ENCODE results near the gene CTNNA2. TPM values are rescaled to one million over a fixed set of nuclear protein-coding genes. Genes with fewer than 3 reads are reported as not detected.

CTNNA2 gene
- total RNA-seq, 1 experiment from 2014 or later, result 2.6 TPM

GRCh38 chr2:79981316-79981715, 468.5 kb downstream of the CTNNA2 start:
- Histone ChIP-seq H3K36me3 (replicated peaks; ENCODE audit: control insufficient read depth, insufficient read depth, low read length) (no peaks in the 10 kb centered on the region), H3K4me3 (ENCODE audit: insufficient read depth, low read depth, low read length) (no peak overlapping the region), H3K27me3 (ENCODE audit: control insufficient read depth, insufficient read depth, low read length) (no peaks in the 10 kb centered on the region)
- DNase-seq, result no peak

GRCh38 chr2:79982445-79982844, 469.6 kb downstream of the CTNNA2 start:
- Histone ChIP-seq H3K27me3 (ENCODE audit: control insufficient read depth, insufficient read depth, low read length) (no peaks in the 10 kb centered on the region), H3K36me3 (replicated peaks; ENCODE audit: control insufficient read depth, insufficient read depth, low read length) (no peaks in the 10 kb centered on the region), H3K4me3 (ENCODE audit: insufficient read depth, low read depth, low read length) (no peak overlapping the region)
- peak; percentile 22 for DNase-seq

GRCh38 chr2:79984476-79984875, 471.6 kb downstream of the CTNNA2 start:
- no peak for DNase-seq

DNA sequence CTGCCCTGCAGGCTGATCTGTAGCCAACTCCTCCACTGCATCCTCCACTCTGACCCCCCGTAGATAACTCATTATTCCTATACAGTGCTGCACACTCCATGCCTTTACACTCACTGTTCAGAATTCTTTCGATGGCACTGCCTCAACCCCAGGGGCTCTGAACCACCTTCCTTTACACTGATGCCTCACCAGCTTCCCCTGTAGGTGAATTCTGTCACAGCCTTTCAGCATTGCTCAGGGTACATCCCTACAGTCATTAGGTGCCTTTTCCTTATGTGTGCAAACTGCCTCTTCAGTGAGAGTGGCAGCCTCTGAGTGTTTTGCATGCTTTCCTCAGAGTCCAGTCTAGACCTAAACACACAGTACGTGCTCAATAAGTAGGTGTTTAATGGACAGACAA, 472.3 kb downstream of the CTNNA2 start:
- Histone ChIP-seq H3K27me3 (ENCODE audit: control insufficient read depth, insufficient read depth, low read length) (no peaks in the 10 kb centered on the region), H3K36me3 (replicated peaks; ENCODE audit: control insufficient read depth, insufficient read depth, low read length) (no peaks in the 10 kb centered on the region), H3K4me3 (ENCODE audit: insufficient read depth, low read depth, low read length) (no peak overlapping the region)
- DNase-seq, result no peak

More at GRCh38 chr2:79984476-79984875, 471.6 kb downstream of the CTNNA2 start:
- Histone ChIP-seq H3K27me3 (ENCODE audit: control insufficient read depth, insufficient read depth, low read length) (no peaks in the 10 kb centered on the region), H3K4me3 (ENCODE audit: insufficient read depth, low read depth, low read length) (no peak overlapping the region), H3K36me3 (replicated peaks; ENCODE audit: control insufficient read depth, insufficient read depth, low read length) (no peaks in the 10 kb centered on the region)

- Histone ChIP-seq H3K27me3 (ENCODE audit: control insufficient read depth, insufficient read depth, low read length) (no peaks in the 10 kb centered on the region), H3K4me3 (ENCODE audit: insufficient read depth, low read depth, low read length) (no peak overlapping the region), H3K36me3 (replicated peaks; ENCODE audit: control insufficient read depth, insufficient read depth, low read length) (no peaks in the 10 kb centered on the region)
- DNase-seq, result no peak
Measured at GRCh38 chr2:79985571-79985970, 472.7 kb downstream of the CTNNA2 start.

DNA sequence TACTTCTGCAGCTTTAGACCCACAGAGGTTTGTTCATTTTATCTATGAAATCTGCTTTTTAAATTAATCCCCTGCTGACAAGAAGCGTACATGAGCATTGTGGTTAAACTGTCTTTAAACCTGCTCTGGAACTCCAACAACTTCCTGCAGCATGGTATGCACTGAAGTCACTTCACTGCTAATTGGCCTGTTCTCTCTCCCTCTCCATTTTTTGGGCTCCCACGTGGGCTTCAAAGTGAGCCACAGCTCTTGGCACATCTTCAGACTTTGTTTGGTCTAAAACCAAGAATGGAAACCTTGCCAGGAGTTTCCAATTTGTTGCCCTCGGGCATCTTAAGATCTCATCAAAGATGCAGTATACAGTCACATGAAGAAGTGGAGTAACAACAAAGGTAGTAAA, 480.3 kb downstream of the CTNNA2 start:
- Histone ChIP-seq H3K36me3 (replicated peaks; ENCODE audit: control insufficient read depth, insufficient read depth, low read length) (no peaks in the 10 kb centered on the region), H3K27me3 (ENCODE audit: control insufficient read depth, insufficient read depth, low read length) (no peaks in the 10 kb centered on the region), H3K4me3 (ENCODE audit: insufficient read depth, low read depth, low read length) (no peak overlapping the region)
- no peak for DNase-seq

DNA sequence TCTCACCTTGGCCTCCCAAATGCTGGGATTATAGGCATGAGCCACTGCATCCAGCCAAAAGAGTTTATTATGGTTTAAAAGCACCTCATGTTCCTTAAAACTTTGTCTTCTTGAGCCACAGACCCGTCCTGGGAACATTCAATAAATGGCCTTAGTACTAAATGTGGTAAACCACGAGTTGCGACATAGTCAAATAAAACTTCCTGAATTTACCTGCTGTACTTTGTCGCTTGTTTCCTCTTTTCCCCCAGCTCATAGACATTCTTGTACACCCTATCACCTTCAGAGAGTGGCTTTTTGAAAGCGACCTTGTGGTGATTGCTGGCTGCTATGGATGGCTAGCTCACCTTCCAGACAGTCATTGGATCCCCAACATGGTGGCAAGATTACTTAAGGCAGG, 481.3 kb downstream of the CTNNA2 start:
- H3K4me3 ChIP-seq (ENCODE audit: insufficient read depth, low read depth, low read length), result no peak overlapping the region
- no peak for DNase-seq
- H3K27me3 ChIP-seq (ENCODE audit: control insufficient read depth, insufficient read depth, low read length), result no peaks in the 10 kb centered on the region; the same call in 1 of the 2 replicates

DNA sequence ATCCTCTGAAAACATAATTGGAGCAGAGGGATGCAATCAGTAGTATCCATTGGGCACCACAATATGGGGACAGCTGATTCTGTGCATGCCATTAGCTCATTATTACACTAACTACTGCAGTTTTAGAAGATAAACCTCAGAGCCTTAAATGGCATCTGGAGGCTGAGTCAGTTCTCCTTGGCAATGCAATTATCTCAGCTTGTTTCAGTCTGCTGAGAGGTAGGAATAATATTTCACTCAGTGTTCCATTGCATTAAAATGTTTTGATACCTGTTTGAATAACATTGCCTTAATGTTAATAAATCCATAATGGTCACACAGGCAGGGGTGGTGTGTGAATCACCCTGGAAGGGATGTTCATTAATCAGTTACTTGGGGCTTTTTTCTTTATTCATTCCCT, 482.1 kb downstream of the CTNNA2 start:
- H3K4me3 ChIP-seq (ENCODE audit: insufficient read depth, low read depth, low read length), result no peak overlapping the region

More for the DNA sequence above, 481.3 kb downstream of the CTNNA2 start:
- no peaks in the 10 kb centered on the region for H3K36me3 ChIP-seq (replicated peaks; ENCODE audit: control insufficient read depth, insufficient read depth, low read length)

DNA sequence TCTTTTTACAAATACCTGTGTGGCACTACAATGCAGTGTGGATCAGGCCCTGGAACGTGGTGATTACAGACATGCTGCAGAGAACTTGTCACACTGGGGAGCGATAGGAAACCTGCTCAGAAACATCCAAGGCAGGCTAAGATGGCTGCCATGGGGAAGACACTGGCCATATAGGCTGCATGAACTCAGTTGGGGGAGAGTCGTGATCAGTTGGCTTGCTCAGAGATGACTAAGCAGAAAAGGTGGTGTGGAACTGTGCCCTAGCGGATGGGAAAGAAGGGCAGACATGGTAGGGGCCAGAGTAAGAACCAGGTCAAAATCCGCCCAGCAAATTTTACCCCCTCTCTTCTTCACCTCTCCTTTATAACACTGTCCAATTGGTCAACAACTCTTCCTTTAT, 483.9 kb downstream of the CTNNA2 start:
- no peak overlapping the region for H3K4me3 ChIP-seq (ENCODE audit: insufficient read depth, low read depth, low read length)
- no peaks in the 10 kb centered on the region; the same call in 1 of the 2 replicates for H3K27me3 ChIP-seq (ENCODE audit: control insufficient read depth, insufficient read depth, low read length)
- H3K36me3 ChIP-seq (replicated peaks; ENCODE audit: control insufficient read depth, insufficient read depth, low read length), result no peaks in the 10 kb centered on the region
- no peak for DNase-seq

More for the DNA sequence above, 482.1 kb downstream of the CTNNA2 start:
- no peaks in the 10 kb centered on the region; the same call in 1 of the 2 replicates for H3K27me3 ChIP-seq (ENCODE audit: control insufficient read depth, insufficient read depth, low read length)
- H3K36me3 ChIP-seq (replicated peaks; ENCODE audit: control insufficient read depth, insufficient read depth, low read length), result no peaks in the 10 kb centered on the region
- no peak for DNase-seq

DNA sequence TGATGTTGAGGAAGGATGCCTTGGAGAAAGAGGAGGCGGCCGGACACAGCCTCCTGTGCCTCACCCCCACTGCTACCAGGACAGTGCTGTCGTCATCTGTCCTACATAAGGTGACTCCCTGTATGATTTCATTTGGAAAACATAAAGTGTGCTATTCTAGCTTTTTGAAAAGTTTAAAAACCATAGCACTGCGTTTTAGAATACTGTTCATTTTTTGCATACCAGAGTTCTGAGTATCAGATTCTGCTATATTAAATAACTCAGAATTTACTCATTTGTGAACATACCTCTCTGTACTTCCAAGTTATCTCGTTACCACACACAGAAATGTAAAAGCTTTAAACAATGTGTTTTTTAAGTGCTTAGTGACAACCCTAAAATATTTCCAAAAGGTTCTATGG, 488.9 kb downstream of the CTNNA2 start:
- peaks cover 15% of the 10 kb centered on the region for H3K27me3 ChIP-seq (ENCODE audit: control insufficient read depth, insufficient read depth, low read length)
- no peak overlapping the region for H3K4me3 ChIP-seq (ENCODE audit: insufficient read depth, low read depth, low read length)
- DNase-seq, result no peak
- H3K36me3 ChIP-seq (replicated peaks; ENCODE audit: control insufficient read depth, insufficient read depth, low read length), result no peaks in the 10 kb centered on the region

DNA sequence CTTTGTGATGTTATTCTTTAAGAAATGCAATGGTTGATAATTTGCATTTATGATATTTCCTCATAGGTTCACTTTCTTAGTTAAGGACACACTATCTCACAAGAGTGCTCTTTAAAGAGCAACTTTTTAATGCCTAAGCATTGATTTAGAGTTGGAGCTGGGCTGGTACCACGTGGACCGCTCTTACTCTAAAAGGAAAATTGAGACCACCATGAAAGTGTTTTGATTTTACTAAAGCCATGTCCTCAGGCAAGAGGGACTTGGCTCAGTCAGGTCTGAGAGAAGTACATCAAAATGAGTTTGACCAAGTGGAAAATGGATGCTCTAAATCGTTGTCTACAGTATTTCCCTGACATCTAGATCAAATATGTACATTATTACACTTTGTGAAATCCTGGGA, 489.3 kb downstream of the CTNNA2 start:
- no peak for DNase-seq
- peaks cover 19% of the 10 kb centered on the region for H3K27me3 ChIP-seq (ENCODE audit: control insufficient read depth, insufficient read depth, low read length)
- H3K4me3 ChIP-seq (ENCODE audit: insufficient read depth, low read depth, low read length), result no peak overlapping the region
- H3K36me3 ChIP-seq (replicated peaks; ENCODE audit: control insufficient read depth, insufficient read depth, low read length), result no peaks in the 10 kb centered on the region

DNA sequence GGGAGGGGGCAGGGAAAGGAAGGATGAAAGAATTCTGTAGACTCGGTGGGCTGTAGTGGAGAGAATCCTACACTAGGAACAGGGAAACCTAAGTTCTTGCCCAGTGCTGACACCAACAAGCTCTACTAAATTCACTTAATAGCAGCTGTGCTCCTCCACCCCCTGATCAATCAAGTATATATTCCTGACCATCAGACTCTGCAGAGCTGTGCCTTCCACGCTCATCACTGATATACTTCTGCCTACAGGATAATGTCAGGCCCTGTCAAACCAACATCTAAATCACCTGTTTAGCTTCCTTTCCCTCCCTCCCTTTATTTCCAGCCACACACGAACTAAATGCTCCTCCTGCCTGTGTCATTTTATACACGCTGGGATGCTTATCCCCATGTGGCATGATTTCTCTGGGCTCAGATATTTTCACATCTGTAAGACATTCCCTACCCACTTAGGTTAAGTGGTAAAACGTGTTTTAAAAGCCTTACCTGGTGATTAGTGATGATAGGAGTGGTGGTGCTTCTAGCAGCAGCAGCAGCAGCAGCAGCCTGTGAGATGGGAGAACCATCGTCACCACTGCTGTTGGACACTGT, 489.8 kb downstream of the CTNNA2 start:
- Histone ChIP-seq H3K27me3 (ENCODE audit: control insufficient read depth, insufficient read depth, low read length) (peaks cover 23% of the 10 kb centered on the region), H3K36me3 (replicated peaks; ENCODE audit: control insufficient read depth, insufficient read depth, low read length) (no peaks in the 10 kb centered on the region), H3K4me3 (ENCODE audit: insufficient read depth, low read depth, low read length) (no peak overlapping the region)
- no peak for DNase-seq

GRCh38 chr2:80007777-80008503, 495.1 kb downstream of the CTNNA2 start:
- peak; percentile 30 for DNase-seq
- H3K27me3 ChIP-seq (ENCODE audit: control insufficient read depth, insufficient read depth, low read length), result peaks cover 45% of the 10 kb centered on the region
- no peaks in the 10 kb centered on the region for H3K36me3 ChIP-seq (replicated peaks; ENCODE audit: control insufficient read depth, insufficient read depth, low read length)
- no peak overlapping the region for H3K4me3 ChIP-seq (ENCODE audit: insufficient read depth, low read depth, low read length)

- no peak for DNase-seq
- Histone ChIP-seq H3K36me3 (replicated peaks; ENCODE audit: control insufficient read depth, insufficient read depth, low read length) (no peaks in the 10 kb centered on the region), H3K4me3 (ENCODE audit: insufficient read depth, low read depth, low read length) (no peak overlapping the region), H3K27me3 (ENCODE audit: control insufficient read depth, insufficient read depth, low read length) (peaks cover 45% of the 10 kb centered on the region)
Measured at GRCh38 chr2:80008596-80008995, 495.7 kb downstream of the CTNNA2 start.

DNA sequence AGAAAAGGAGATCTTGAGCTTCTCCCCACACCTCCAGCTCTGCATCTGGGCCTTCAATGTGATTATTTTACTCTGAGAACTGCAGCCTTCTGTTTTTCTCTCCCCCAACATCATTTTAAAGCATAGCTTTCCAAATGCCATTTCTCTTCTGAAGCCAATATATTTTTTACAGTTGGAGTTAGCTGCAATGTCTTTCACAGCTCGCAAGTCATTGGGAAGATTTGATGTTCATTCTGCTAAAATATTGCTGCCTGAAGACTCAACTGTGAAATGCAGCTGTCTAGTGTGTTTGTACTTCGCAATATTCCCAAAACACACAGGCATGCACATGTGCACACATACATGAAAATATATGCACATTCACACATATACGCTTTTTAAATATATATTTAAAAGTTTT, 496.4 kb downstream of the CTNNA2 start:
- no peak overlapping the region for H3K4me3 ChIP-seq (ENCODE audit: insufficient read depth, low read depth, low read length)
- no peaks in the 10 kb centered on the region for H3K36me3 ChIP-seq (replicated peaks; ENCODE audit: control insufficient read depth, insufficient read depth, low read length)
- H3K27me3 ChIP-seq (ENCODE audit: control insufficient read depth, insufficient read depth, low read length), result peaks cover 46% of the 10 kb centered on the region
- no peak for DNase-seq
